Measurements from ENCODE around the gene SPIRE1.

- TF ChIP-seq, protein P1, sequence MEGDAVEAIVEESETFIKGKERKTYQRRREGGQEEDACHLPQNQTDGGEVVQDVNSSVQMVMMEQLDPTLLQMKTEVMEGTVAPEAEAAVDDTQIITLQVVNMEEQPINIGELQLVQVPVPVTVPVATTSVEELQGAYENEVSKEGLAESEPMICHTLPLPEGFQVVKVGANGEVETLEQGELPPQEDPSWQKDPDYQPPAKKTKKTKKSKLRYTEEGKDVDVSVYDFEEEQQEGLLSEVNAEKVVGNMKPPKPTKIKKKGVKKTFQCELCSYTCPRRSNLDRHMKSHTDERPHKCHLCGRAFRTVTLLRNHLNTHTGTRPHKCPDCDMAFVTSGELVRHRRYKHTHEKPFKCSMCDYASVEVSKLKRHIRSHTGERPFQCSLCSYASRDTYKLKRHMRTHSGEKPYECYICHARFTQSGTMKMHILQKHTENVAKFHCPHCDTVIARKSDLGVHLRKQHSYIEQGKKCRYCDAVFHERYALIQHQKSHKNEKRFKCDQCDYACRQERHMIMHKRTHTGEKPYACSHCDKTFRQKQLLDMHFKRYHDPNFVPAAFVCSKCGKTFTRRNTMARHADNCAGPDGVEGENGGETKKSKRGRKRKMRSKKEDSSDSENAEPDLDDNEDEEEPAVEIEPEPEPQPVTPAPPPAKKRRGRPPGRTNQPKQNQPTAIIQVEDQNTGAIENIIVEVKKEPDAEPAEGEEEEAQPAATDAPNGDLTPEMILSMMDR (IDR thresholded peaks at IDR 0.05; ENCODE audit: borderline replicate concordance, extremely low read depth, low read length, poor library complexity, severe bottlenecking): peak; percentile 36
- TF ChIP-seq EZH2 (IDR thresholded peaks at IDR 0.05; ENCODE audit: borderline replicate concordance, low read depth, low read length, severe bottlenecking): no peak
Observed at GRCh38 chr18:12422936-12423335, 235.0 kb downstream of the SPIRE1 start.
